Raji (cell line): ENCODE measurements around the gene ASB13.

Experiments used
- POLR2A ChIP-seq: IDR thresholded peaks from 2 replicates; pipeline ENCODE4 v1.6.1; 2011; ENCODE audit warnings: low read depth, low read length, control low read depth; ENCODE audit not compliant: insufficient read depth

The ASB13 gene

GRCh38 chr10:5641501-5641900 is 24.9 kb downstream of the ASB13 start:
- no peak for TF ChIP-seq POLR2A

GRCh38 chr10:5640501-5640900 is 25.9 kb downstream of the ASB13 start:
- TF ChIP-seq POLR2A = no peak

DNA sequence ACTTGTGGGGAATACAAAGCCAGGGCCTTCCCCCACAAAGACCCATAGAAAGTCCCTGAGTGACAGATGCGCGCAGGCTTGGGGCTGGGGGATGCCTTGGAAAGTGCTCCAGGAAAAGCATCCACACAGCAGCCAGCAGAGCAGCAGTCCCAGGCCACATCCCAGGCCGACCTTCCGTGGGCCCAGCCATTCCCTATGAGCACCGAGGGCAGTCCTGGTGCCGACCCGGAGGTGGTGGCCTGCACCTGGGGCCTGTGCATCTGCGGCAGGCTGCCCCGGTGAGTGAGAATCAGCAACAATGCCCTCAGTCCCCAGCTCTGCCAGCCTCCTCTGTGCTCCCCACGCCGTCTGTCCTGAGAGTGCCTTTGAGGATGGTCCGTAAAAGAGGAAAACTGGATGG is 26.4 kb downstream of the ASB13 start:
- no peak for TF ChIP-seq POLR2A

GRCh38 chr10:5639066-5639465 is 27.3 kb downstream of the ASB13 start:
- no peak for TF ChIP-seq POLR2A

GRCh38 chr10:5638494-5638893 is 27.9 kb downstream of the ASB13 start:
- no peak for TF ChIP-seq POLR2A

- no peak for TF ChIP-seq POLR2A
These were observed 31.5 kb downstream of the ASB13 start for GRCh38 chr10:5634918-5635317.

DNA sequence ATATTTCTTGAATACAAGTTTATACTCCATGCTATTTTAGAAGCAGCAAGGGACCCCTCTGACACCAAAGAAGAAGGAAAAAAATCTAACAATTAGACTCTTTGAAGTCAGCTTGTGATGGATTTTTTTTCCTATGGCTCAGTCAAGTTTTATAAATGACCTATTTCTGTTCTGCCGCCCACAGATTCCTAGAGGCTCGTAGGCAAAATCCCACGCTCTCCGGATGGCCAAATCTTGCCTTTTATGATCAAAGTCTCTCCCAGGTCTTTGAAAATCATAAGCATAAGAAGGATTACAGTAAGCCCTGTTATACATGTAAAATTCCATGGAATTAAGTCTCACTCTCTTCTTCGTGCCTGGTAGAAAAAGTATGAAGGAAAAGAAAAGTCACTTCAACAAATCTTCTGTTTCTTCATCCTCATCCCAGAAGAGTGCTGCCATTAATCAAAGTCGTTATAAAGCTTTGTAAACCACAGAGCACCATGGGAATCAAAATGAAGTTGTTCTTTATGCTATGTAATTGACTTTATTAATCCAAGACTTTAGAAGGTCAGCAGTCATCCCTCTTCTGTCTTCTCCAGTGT is 33.1 kb downstream of the ASB13 start:
- TF ChIP-seq POLR2A = no peak

DNA sequence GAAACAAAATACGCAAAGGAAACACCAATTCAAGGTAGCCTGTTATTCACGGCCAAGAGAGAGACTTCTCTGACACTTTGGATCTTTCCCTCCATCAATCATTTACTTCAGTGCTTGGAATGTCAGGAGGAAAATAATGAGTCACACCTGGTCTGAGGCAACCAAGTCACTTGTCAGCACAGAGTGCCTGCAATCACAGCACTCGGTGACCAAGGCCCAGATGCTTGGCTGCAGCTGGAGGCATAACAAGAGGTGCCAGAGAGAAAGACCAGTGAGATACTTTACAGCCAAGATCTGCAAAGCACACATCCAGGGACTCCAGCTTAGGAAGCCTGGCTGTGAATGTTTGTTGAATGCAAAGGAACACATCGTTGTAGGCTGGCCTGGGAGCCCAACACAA is 33.9 kb downstream of the ASB13 start:
- no peak for TF ChIP-seq POLR2A

- no peak for TF ChIP-seq POLR2A
These were observed 34.5 kb downstream of the ASB13 start for GRCh38 chr10:5631936-5632335.

DNA sequence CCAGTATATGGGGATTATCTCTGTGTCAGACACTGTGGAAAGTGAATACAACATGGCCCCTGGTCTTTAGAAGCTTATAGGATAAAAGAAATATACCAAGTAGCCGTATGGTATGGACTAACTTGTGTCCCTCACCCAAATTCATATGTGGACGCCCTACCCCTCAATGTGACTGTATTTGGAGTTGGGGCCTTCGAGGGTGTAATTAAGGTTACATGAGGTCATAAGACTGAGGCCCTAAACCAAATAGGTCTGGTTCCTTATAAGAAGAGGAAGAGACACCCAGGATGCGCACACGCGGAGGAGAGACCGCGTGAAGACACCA is 36.3 kb downstream of the ASB13 start:
- TF ChIP-seq POLR2A = no peak

- no peak for TF ChIP-seq POLR2A
These were observed 36.9 kb downstream of the ASB13 start for GRCh38 chr10:5629303-5630111.

- no peak for TF ChIP-seq POLR2A
These were observed 37.7 kb downstream of the ASB13 start for GRCh38 chr10:5628451-5629302.

DNA sequence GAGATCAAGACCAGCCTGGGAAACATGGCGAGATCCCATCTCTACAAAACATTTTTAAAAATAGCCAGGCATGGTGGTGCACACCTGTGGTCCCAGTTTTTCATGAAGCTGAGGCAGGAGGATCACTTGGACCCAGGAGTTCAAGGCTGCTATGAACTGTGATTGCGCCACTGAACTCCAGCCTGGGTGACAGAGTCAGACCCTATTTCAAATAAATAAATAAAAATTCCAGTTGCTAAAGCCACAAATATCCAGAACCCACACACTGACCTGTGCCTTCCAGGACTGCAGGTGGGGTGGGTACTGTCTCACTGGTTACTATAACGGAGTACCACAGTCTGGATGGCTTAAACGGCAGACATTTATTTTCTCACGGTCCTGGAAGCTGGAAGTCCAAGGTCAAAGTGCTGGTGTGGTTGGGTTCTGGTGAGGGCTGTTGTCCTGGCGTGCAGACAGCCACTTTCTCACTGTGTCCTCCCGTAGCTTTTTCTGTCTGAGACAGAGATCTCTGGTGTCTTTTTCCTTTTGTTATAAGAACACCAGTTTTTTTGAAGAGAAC is 38.8 kb downstream of the ASB13 start:
- no peak for TF ChIP-seq POLR2A

- no peak for TF ChIP-seq POLR2A
These were observed 40.2 kb downstream of the ASB13 start for GRCh38 chr10:5625992-5626777.

DNA sequence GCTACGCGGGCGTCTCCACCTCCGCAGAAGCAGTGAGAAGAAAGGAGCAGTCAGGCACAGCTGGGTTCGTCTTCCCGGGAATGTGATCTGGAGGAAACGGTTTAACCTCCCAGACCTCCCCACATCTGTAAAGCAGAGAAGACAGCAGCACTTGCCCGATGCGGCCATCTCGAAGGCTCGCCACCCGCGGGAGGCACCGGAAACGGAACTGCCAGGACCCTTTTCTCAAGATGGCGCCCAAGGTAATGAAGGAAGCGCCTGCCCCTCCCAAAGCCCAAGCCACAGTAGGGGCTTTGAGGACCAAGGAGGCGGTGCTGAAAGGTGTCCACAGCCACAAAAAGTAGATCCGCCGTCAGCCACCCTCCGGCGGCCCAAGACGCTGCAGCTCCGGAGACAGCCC is 41.7 kb downstream of the ASB13 start:
- no peak for TF ChIP-seq POLR2A
